HepG2 (cell line): ENCODE measurements around the gene SEZ6. TPM values are rescaled to one million over a fixed set of nuclear protein-coding genes. Genes with fewer than 3 reads are reported as not detected.

Source experiments
- ATAC-seq: fragments of 200-7000 bp; cut with Tn5 transposase; 3 replicates; pipeline ENCODE4 v1.9.1; 2020; ENCODE audit warnings: mild to moderate bottlenecking, moderate library complexity
- BruUV-seq: library from RNA; stranded (reverse); fragments of 400-500 nt; replicated peaks from 2 replicates; lab custom pipeline; 2021; lab: Mats Ljungman, UMichigan
- CTCF ChIA-PET: fragments of 300-600 bp; formaldehyde crosslinking; extraction: SDS; loops from one replicate; lab custom pipeline; 2021; ENCODE audit warnings: low total read pairs, inconsistent platforms, low intra/inter-chr PET ratio; lab: Yijun Ruan, JAX
- POLR2A ChIA-PET: fragments of 350-600 bp; sonication (Branson Sonifier 250); formaldehyde crosslinking; loops from one replicate; lab custom pipeline; 2020; ENCODE audit warnings: antibody characterized with exemption, inconsistent platforms; lab: Yijun Ruan, JAX
- DNase-seq: peaks from one replicate; pipeline ENCODE4 v3.0.0-alpha.2; 2015; ENCODE audit warnings: low spot score
- FAIRE-seq: peaks from 3 replicates; lab custom pipeline; 2011; peaks lifted over from hg19 to GRCh38; lab: Jason Lieb, UNC
- H2AFZ ChIP-seq: one replicate; pipeline ENCODE4 v1.6.1; 2011; ENCODE audit warnings: low read length, inconsistent platforms
- H3K27ac ChIP-seq: fragments of 300-600 bp; 3 replicates; pipeline ENCODE4 v1.8.0; 2011; ENCODE audit warnings: mixed run types, mild to moderate bottlenecking, mixed read lengths, low read length, inconsistent platforms; ENCODE audit not compliant: insufficient read depth; ENCODE audit errors: extremely low read length
- H3K27me3 ChIP-seq, 2 experiments: fragments of 200-600 bp in 1 of 2; 2 replicates in 1 of 2; 3 replicates in 1 of 2; pipeline versions ENCODE4 v1.6.0 to v1.8.0; 2011; ENCODE audit warnings: low read length in 2 of 2, mild to moderate bottlenecking in 2 of 2, moderate library complexity in 2 of 2, inconsistent platforms in 1 of 2; ENCODE audit not compliant: insufficient read depth in 2 of 2, control insufficient read depth in 1 of 2
- H3K36me3 ChIP-seq, 2 experiments: fragments of 200-600 bp in 1 of 2; replicated peaks in 1 of 2; 2 replicates in 1 of 2; 3 replicates in 1 of 2; pipeline versions ENCODE4 v1.5.1 to v1.8.0; 2011; ENCODE audit warnings: low read length in 2 of 2, inconsistent platforms in 1 of 2; ENCODE audit not compliant: insufficient read depth in 2 of 2, control insufficient read depth in 1 of 2
- H3K4me1 ChIP-seq: 2 replicates; pipeline ENCODE4 v1.5.1; 2012; ENCODE audit warnings: low read length, inconsistent platforms; ENCODE audit not compliant: insufficient read depth
- H3K4me2 ChIP-seq: 2 replicates; pipeline ENCODE4 v1.6.0; 2011; ENCODE audit warnings: low read depth, low read length, inconsistent platforms
- H3K4me3 ChIP-seq, 3 experiments: fragments of 200-600 bp in 1 of 3; sonication (generic), shearing (Covaris generic) in 1 of 3; replicated peaks in 1 of 3; 2 replicates each; pipeline ENCODE4 v1.5.1; 2011 to 2016; ENCODE audit warnings: low read length in 3 of 3, inconsistent platforms in 2 of 3, low read depth in 2 of 3, mild to moderate bottlenecking in 2 of 3, control low read depth in 1 of 3, mixed read lengths in 1 of 3; ENCODE audit not compliant: insufficient read depth in 1 of 3
- H3K79me2 ChIP-seq: one replicate; pipeline ENCODE4 v1.6.1; 2011; ENCODE audit warnings: low read length, inconsistent platforms; ENCODE audit not compliant: insufficient read depth
- H3K9ac ChIP-seq: 2 replicates; pipeline ENCODE4 v1.6.0; 2011; ENCODE audit warnings: mild to moderate bottlenecking, low read depth, low read length, inconsistent platforms; ENCODE audit not compliant: insufficient read depth
- H3K9me3 ChIP-seq: 2 replicates; pipeline ENCODE4 v1.5.1; 2012; ENCODE audit warnings: mild to moderate bottlenecking, low read length
- H4K20me1 ChIP-seq: 2 replicates; pipeline ENCODE4 v1.6.0; 2011; ENCODE audit warnings: inconsistent platforms, mild to moderate bottlenecking, low read length, moderate library complexity; ENCODE audit not compliant: insufficient read depth
- FOXO4 ChIP-seq: sonication (generic); formaldehyde crosslinking; conservative IDR thresholded peaks from 2 replicates; pipeline ENCODE4 v1.8.1; 2023; ENCODE audit warnings: missing genetic modification reagents
- HNRNPK ChIP-seq: fragments of 200-400 bp; formaldehyde crosslinking; IDR thresholded peaks from 2 replicates; pipeline ENCODE4 v1.6.1; 2018; ENCODE audit warnings: low read length, low read depth, moderate library complexity, mild to moderate bottlenecking; ENCODE audit not compliant: poor library complexity, severe bottlenecking
- PAWR ChIP-seq: sonication (generic); formaldehyde crosslinking; IDR thresholded peaks from 2 replicates; pipeline ENCODE4 v1.4.0; 2020; ENCODE audit warnings: missing genetic modification reagents, mild to moderate bottlenecking, borderline replicate concordance
- PHB2 ChIP-seq: fragments of 450-650 bp; IDR thresholded peaks from 2 replicates; pipeline ENCODE4 v1.6.1; 2018; ENCODE audit not compliant: partially characterized antibody
- SIN3A ChIP-seq: IDR thresholded peaks from 2 replicates; pipeline ENCODE4 v1.6.1; 2011; ENCODE audit warnings: low read depth, mild to moderate bottlenecking, control low read depth, low read length, borderline replicate concordance
- THAP9 ChIP-seq: sonication (generic); formaldehyde crosslinking; IDR thresholded peaks from 2 replicates; pipeline ENCODE4; 2020; ENCODE audit warnings: missing genetic modification reagents, mild to moderate bottlenecking, borderline replicate concordance
- ZNF256 ChIP-seq: sonication (generic); formaldehyde crosslinking; conservative IDR thresholded peaks from 2 replicates; pipeline ENCODE4 v1.4.0; 2020; ENCODE audit warnings: missing genetic modification reagents
- ZNF572 ChIP-seq: sonication (generic); formaldehyde crosslinking; IDR thresholded peaks from 2 replicates; pipeline ENCODE4 v1.5.1; 2020; ENCODE audit warnings: mild to moderate bottlenecking, missing genetic modification reagents
- ZNF670 ChIP-seq: sonication (generic); formaldehyde crosslinking; IDR thresholded peaks from 2 replicates; pipeline ENCODE4 v1.8.0; 2022; ENCODE audit warnings: mild to moderate bottlenecking, missing genetic modification reagents, borderline replicate concordance
- ZSCAN29 ChIP-seq: sonication (generic); formaldehyde crosslinking; conservative IDR thresholded peaks from 2 replicates; pipeline ENCODE4 v1.4.0; 2020; ENCODE audit warnings: mild to moderate bottlenecking, missing genetic modification reagents
- WGBS: methylation state at CpG from one replicate; pipeline ENCODE4 v1.1.6; 2017; ENCODE audit warnings: low lambda C conversion rate; 5-methylcytosine and 5-hydroxymethylcytosine counted together
- in situ Hi-C: cut with HindIII; loops from 2 replicates; pipeline ENCODE4 v1.10.0; 2017; ENCODE audit warnings: low pct_unique_long_range_greater_than_20kb; ENCODE audit not compliant: extremely low pct_ligation_motif_present
- intact Hi-C: fragments of 100-400 bp; cut with micrococcal nuclease; formaldehyde crosslinking; loops from one replicate; pipeline ENCODE4 v1.10.0; 2022; ENCODE audit not compliant: unreplicated experiment
- polyA plus RNA-seq, 8 experiments: library from polyadenylated mRNA; depleted of rRNA in 3 of 8; stranded (reverse) in 7 of 8; unstranded in 1 of 8; fragments of >200 nt; fragmentation: Illumina TruSeq in 4 of 8; extraction: Trizol in 4 of 8; gene quantifications; 2 replicates each; pipeline versions ENCODE4 v1.2.1 to v1.2.3, GENCODE V29; 2011 to 2016; ENCODE audit warnings: low read depth in 4 of 8, missing spikeins in 1 of 8, mixed read lengths in 1 of 8; ENCODE audit not compliant: insufficient read depth in 1 of 8
- total RNA-seq, 5 experiments: library from RNA; depleted of rRNA; stranded (reverse); fragments of >200 nt; fragmentation: Illumina TruSeq; extraction: Trizol; gene quantifications; 2 replicates each; pipeline ENCODE4 v1.2.3, GENCODE V29; 2016; ENCODE audit warnings: low read depth in 1 of 5

The SEZ6 gene
- total and polyA plus RNA-seq, 2 of the 13 experiments (the other 11 are each of a cell fraction or from before 2014, with no cell fraction given) = not detected

GRCh38 chr17:28956112-28956511 is 49.7 kb downstream of the SEZ6 start:
- no peak overlapping the region for H3K27ac ChIP-seq
- DNase-seq (no peak), ATAC-seq (no peak), FAIRE-seq (no peak)
- CTCF ChIA-PET = no interaction called here
- TF ChIP-seq ZNF572 (CRISPR knock-in tag) = no peak
- no peak for TF ChIP-seq ZSCAN29 (CRISPR knock-in tag)
- no peak for TF ChIP-seq ZNF256
- no peak for TF ChIP-seq ZNF670 (CRISPR knock-in tag)
- TF ChIP-seq PHB2 = no peak
- no peak for TF ChIP-seq HNRNPK
- no peak for TF ChIP-seq FOXO4 (CRISPR knock-in tag)
- TF ChIP-seq THAP9 (CRISPR knock-in tag) = no peak
- TF ChIP-seq PAWR (CRISPR knock-in tag) = no peak
- TF ChIP-seq SIN3A = no peak
- H3K9ac ChIP-seq = no peak overlapping the region
- no peaks in the 10 kb centered on the region for H4K20me1 ChIP-seq
- H3K27me3 ChIP-seq = peaks cover 0 to 11% of the 10 kb centered on the region in 2 experiments; a peak in 2 of 5 replicates
- no peak overlapping the region for H3K4me2 ChIP-seq
- POLR2A ChIA-PET = no interaction called here
- in situ Hi-C loops (no loop called here), intact Hi-C loops (no loop called here)
- H3K9me3 ChIP-seq = no peaks in the 10 kb centered on the region
- no peaks in the 10 kb centered on the region for H3K79me2 ChIP-seq
- no TSS peak for BruUV-seq
- H3K4me1 ChIP-seq = peaks cover 11% of the 10 kb centered on the region
- no peak overlapping the region for H3K4me3 ChIP-seq
- WGBS = 84% methylated on average over 4 of the region's 7 CpGs
- H3K36me3 ChIP-seq = no peaks in the 10 kb centered on the region
- H2AFZ ChIP-seq = no peak overlapping the region
